AG09319 (cell line): ENCODE results near the gene SPATA31C2.
A peak's percentile ranks its signal among the peaks of the same experiment; 100 is the strongest.

ENCODE experiments used
- DNase-seq: peaks from one replicate; pipeline ENCODE4 v3.0.0-alpha.2; 2010; ENCODE audit warnings: low read depth; ENCODE audit errors: extremely low read depth
- CTCF ChIP-seq: IDR thresholded peaks from 2 replicates; pipeline ENCODE4 v1.5.1; 2011; ENCODE audit warnings: low read depth, mild to moderate bottlenecking, inconsistent platforms, low read length, moderate library complexity

SPATA31C2 gene

GRCh38 chr9:88179062-88179521 is 40.8 kb upstream of the SPATA31C2 start:
- DNase-seq = no peak
- no peak for TF ChIP-seq CTCF

GRCh38 chr9:88178641-88179040 is 40.4 kb upstream of the SPATA31C2 start:
- no peak for TF ChIP-seq CTCF

GRCh38 chr9:88177371-88177770 is 39.1 kb upstream of the SPATA31C2 start:
- no peak for TF ChIP-seq CTCF
- no peak for DNase-seq

More at GRCh38 chr9:88178641-88179040, 40.4 kb upstream of the SPATA31C2 start:
- no peak for DNase-seq

GRCh38 chr9:88174324-88174723 is 36.0 kb upstream of the SPATA31C2 start:
- DNase-seq = no peak
- TF ChIP-seq CTCF = no peak; the same call in 1 of the 2 replicates

DNA sequence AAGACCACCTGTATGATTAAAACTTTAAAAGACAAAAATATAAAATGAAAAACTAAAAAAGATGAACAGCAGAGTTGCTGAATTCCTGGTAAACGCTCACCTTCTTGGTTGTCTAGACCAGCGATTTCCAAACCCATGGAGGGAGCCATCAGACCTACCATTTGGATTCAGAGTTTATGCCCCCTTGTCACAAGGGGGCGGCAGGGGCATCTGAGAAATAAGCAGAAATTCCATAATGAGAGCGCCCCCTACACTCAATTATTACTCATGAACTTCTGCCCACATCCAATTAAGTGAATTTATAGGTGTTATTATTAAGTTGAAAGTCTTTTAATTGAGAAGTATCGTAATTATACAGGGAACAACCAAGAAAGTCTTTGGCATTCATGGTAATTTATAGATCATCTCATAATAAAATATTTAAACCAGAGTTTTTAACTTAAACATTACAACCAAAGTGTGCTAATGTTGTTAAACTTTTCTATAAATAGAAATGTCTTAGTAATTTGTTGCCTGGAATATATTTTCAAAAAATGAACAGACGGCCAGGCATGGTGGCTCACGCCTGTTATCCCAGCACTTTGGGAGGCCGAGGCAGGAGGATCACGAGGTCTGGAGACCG is 35.2 kb upstream of the SPATA31C2 start:
- peak; percentile 44 for DNase-seq
- peak; percentile 80 for TF ChIP-seq CTCF

- TF ChIP-seq CTCF = no peak
- DNase-seq = no peak
Measured at GRCh38 chr9:88169700-88170099, 31.4 kb upstream of the SPATA31C2 start.

DNA sequence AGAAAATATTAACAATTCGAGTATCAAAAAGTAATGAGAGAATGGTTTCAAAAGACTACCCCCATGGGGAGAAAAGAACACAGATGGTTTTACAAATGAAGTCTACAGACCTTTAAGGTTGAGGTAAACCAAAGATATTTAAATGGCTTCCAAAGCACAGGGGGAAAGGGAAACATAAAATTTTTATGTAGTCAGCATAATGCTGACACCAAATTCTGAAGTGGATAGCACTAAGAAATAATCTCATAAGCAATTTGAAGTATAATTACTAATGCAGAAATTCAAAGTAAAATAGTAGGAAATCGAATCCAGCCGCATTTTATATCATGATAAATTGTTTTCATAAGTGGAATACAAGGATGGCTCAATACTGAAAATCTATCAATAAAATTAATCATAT is 30.3 kb upstream of the SPATA31C2 start:
- TF ChIP-seq CTCF = no peak
- no peak for DNase-seq
